Adrenal gland (tissue), 12 donors: ENCODE results near the gene RABL6. TPM values are rescaled to one million over a fixed set of nuclear protein-coding genes. Genes with fewer than 3 reads are reported as not detected.

Experiments used
- DNase-seq, 7 donors: peaks; one replicate each; pipeline ENCODE4 v3.0.0-alpha.2; 2019 to 2020
- H3K27ac ChIP-seq, 5 donors: fragments of 200-600 bp; sonication (generic) in 4 of 5; 1 replicate in 3 of 5; 2 replicates in 2 of 5; pipeline versions ENCODE4 v1.5.1 to v1.8.0; 2016 to 2020; ENCODE audit warnings: mild to moderate bottlenecking in 1 of 5
- H3K27me3 ChIP-seq: fragments of 200-600 bp; 2 replicates; pipeline ENCODE4 v1.8.0; 2021
- H3K36me3 ChIP-seq, 2 donors: fragments of 200-600 bp; replicated peaks in 1 of 2; 1 replicate in 1 of 2; 2 replicates in 1 of 2; pipeline versions ENCODE4 v1.5.1 to v1.8.0; 2018 to 2022
- H3K4me1 ChIP-seq, 2 donors: fragments of 200-600 bp; replicated peaks in 1 of 2; 1 replicate in 1 of 2; 2 replicates in 1 of 2; pipeline versions ENCODE4 v1.5.1 to v1.8.0; 2018 to 2021
- H3K4me3 ChIP-seq, 4 donors: fragments of 200-600 bp; sonication (generic) in 3 of 4; one replicate each; pipeline ENCODE4 v1.5.1; 2016 to 2018
- H3K9me3 ChIP-seq, 3 donors: fragments of 200-600 bp; sonication (generic) in 1 of 3; replicated peaks in 1 of 3; 1 replicate in 2 of 3; 2 replicates in 1 of 3; pipeline versions ENCODE4 v1.5.1 to v1.8.0; 2016 to 2021
- POLR2A ChIP-seq, 2 donors: fragments of 450-650 bp; IDR thresholded peaks; one replicate each; pipeline ENCODE4 v1.6.1; 2017; ENCODE audit warnings: antibody characterized with exemption in 2 of 2, mild to moderate bottlenecking in 2 of 2, moderate library complexity in 1 of 2
- WGBS, 4 donors: extraction: QIAGEN DNeasy Blood & Tissue Kit in 2 of 4; methylation state at CpG; one replicate each; pipeline versions ENCODE4 v1.1.5 to v1.1.7; 2013 to 2017; 5-methylcytosine and 5-hydroxymethylcytosine counted together
- intact Hi-C, 2 donors: fragments of 100-400 bp; cut with DNase I; formaldehyde crosslinking; loops; one replicate each; pipeline versions ENCODE4 v1.14.1 to v1.15.0; 2022 to 2023
- polyA plus RNA-seq, 3 donors: library from polyadenylated mRNA; stranded (reverse); fragments of 200-250 nt in 2 of 3; fragments of 350-450 nt in 1 of 3; fragmentation: Illumina TruSeq in 1 of 3; extraction: RNeasy Lipid Tissue Mini Kit (QIAGEN cat#74804) in 1 of 3; gene quantifications; one replicate each; pipeline ENCODE4 v1.2.3, GENCODE V29; 2013 to 2014
- total RNA-seq, 9 donors: library from RNA; depleted of rRNA in 4 of 9; stranded (reverse); fragments of >200 nt in 4 of 9; fragments of 120-200 nt in 1 of 9; fragmentation: NEBNext Ultra II Directional in 1 of 9; extraction: Animal tissue kit (Norgen Biotek cat#: 25700) in 1 of 9; gene quantifications; one replicate each; pipeline versions ENCODE4 v1.1.0 to v1.2.4, GENCODE V29; 2013 to 2023
- TF ChIP-seq, protein P1 (sequence below), 6 experiments: fragments of 450-650 bp in 4 of 6; fragments of 200-600 bp in 2 of 6; sonication (generic) in 1 of 6; IDR thresholded peaks; 1 replicate in 5 of 6; 2 replicates in 1 of 6; pipeline versions ENCODE4 v1.5.1 to v1.8.0; 2016 to 2021; ENCODE audit warnings: antibody characterized with exemption in 6 of 6, mild to moderate bottlenecking in 2 of 6, moderate library complexity in 1 of 6
- donor health status: healthy with polysubstance abuse.
- donor health status: Bipolar disorder and iron deficiency.
- donor health status: DM: yes; HTN: yes; CAD: no.
- donor health status: DM: no; HTN: no; CAD: no.
- donor health status: DM: no; HTN: no; CAD: no.
- donor health status: DM: yes; HTN: yes; CAD: no.

RABL6 gene
- total and polyA plus RNA-seq, 12 donors: 20.9 to 150 (median 61.0) TPM

GRCh38 chr9:136855461-136856078, 47.8 kb downstream of the RABL6 start:
- intact Hi-C loops: loop anchor here in 1 of 2 donors (10.0 kb wide), 1 partner anchor 89 kb away; the partner anchor contains the start of genes C8G and FBXW5
- Histone ChIP-seq H3K4me3 (no peak overlapping the region), H3K36me3 (peaks cover 0 to 11% of the 10 kb centered on the region in 2 donors), H3K4me1 (peaks cover 11 to 27% of the 10 kb centered on the region in 2 donors), H3K27ac (no peak overlapping the region), H3K27me3 (no peaks in the 10 kb centered on the region), H3K9me3 (no peaks in the 10 kb centered on the region)
- DNase-seq: peak in 2 of 7 donors; percentile 17 to 23
- TF ChIP-seq, protein P1, sequence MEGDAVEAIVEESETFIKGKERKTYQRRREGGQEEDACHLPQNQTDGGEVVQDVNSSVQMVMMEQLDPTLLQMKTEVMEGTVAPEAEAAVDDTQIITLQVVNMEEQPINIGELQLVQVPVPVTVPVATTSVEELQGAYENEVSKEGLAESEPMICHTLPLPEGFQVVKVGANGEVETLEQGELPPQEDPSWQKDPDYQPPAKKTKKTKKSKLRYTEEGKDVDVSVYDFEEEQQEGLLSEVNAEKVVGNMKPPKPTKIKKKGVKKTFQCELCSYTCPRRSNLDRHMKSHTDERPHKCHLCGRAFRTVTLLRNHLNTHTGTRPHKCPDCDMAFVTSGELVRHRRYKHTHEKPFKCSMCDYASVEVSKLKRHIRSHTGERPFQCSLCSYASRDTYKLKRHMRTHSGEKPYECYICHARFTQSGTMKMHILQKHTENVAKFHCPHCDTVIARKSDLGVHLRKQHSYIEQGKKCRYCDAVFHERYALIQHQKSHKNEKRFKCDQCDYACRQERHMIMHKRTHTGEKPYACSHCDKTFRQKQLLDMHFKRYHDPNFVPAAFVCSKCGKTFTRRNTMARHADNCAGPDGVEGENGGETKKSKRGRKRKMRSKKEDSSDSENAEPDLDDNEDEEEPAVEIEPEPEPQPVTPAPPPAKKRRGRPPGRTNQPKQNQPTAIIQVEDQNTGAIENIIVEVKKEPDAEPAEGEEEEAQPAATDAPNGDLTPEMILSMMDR (IDR thresholded peaks at IDR 0.05): no peak
- TF ChIP-seq POLR2A (IDR thresholded peaks at IDR 0.05): no peak
- 81 to 88% (median 83%) methylated on average over 12 to 26 of the region's 26 CpGs for WGBS, 4 donors

DNA sequence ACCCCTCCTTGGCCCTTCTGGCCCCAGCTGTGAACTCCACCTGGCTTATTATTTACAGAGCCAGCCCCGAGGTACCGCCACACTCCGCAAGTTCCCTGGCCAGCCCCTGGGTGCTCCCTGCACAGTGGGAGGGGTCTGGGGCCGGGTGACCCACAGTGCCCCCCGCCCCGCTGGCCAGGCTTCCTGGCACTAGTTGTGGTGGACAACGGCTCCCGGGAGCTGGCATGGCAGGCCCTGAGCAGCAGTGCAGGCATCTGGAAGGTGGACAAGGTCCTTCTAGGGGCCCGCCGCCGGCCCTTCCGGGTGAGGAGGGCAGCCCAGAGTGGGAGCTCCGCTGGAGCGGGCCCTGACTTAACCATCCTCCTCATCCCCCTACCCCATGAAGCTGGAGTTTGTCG, 48.3 kb downstream of the RABL6 start:
- intact Hi-C loops: loop anchor here in 1 of 2 donors (10.0 kb wide), 1 partner anchor 89 kb away; the partner anchor contains the start of genes C8G and FBXW5
- H3K4me1 ChIP-seq: peaks cover 11 to 23% of the 10 kb centered on the region in 2 donors
- no peak overlapping the region for H3K27ac ChIP-seq
- WGBS, 4 donors: 71 to 79% (median 72%) methylated on average over 6 to 15 of the region's 15 CpGs; no CpG with 5 or more reads in 1 of the 4 donors
- no peak overlapping the region for H3K4me3 ChIP-seq
- peak in 3 of 7 donors; percentile 15 to 23 (median 16) for DNase-seq
- peaks cover 0 to 11% of the 10 kb centered on the region in 2 donors for H3K36me3 ChIP-seq
- no peaks in the 10 kb centered on the region for H3K27me3 ChIP-seq
- no peaks in the 10 kb centered on the region for H3K9me3 ChIP-seq
- TF ChIP-seq, protein P1 (IDR thresholded peaks at IDR 0.05): no peak
- TF ChIP-seq POLR2A (IDR thresholded peaks at IDR 0.05): no peak

DNA sequence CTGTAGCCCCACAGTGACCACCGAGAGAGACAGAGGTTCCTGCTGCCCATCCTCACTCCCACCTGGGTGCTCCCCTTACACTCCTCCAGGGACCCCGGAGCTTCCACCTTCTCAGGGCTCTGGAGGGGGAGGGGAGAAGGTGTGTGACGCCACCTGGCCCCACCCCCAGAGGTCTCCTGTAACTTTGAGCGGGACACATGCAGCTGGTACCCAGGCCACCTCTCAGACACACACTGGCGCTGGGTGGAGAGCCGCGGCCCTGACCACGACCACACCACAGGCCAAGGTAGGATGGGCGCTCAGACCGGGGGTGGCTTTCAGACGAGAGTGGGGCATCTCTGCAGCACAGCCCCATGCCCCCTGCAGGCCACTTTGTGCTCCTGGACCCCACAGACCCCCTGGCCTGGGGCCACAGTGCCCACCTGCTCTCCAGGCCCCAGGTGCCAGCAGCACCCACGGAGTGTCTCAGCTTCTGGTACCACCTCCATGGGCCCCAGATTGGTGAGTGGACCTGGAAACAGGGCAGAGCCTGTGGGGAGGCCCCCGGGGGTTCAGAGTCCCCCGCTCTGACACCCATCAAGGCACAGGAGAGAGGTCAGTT, 48.9 kb downstream of the RABL6 start:
- Histone ChIP-seq H3K4me3 (no peak overlapping the region), H3K9me3 (no peaks in the 10 kb centered on the region), H3K27ac (no peak overlapping the region), H3K27me3 (no peaks in the 10 kb centered on the region), H3K4me1 (peaks cover 11 to 17% of the 10 kb centered on the region in 2 donors), H3K36me3 (peaks cover 0 to 13% of the 10 kb centered on the region in 2 donors)
- WGBS, 4 donors: 63 to 81% (median 77%) methylated on average over 2 to 14 of the region's 14 CpGs; no CpG with 5 or more reads in 1 of the 4 donors
- intact Hi-C loops: loop anchor here in 1 of 2 donors (10.0 kb wide), 1 partner anchor 88 kb away; the partner anchor contains the start of genes C8G and FBXW5
- peak in 4 of 7 donors; percentile 14 to 51 (median 23) for DNase-seq
- no peak for TF ChIP-seq POLR2A (IDR thresholded peaks at IDR 0.05)
- TF ChIP-seq, protein P1 (IDR thresholded peaks at IDR 0.05): no peak

GRCh38 chr9:136857166-136857565, 49.4 kb downstream of the RABL6 start:
- TF ChIP-seq, protein P1 (IDR thresholded peaks at IDR 0.05): no peak
- Histone ChIP-seq H3K4me3 (no peak overlapping the region), H3K9me3 (no peaks in the 10 kb centered on the region), H3K4me1 (peaks cover 8 to 12% of the 10 kb centered on the region in 2 donors), H3K27me3 (no peaks in the 10 kb centered on the region), H3K36me3 (peaks cover 0 to 18% of the 10 kb centered on the region in 2 donors), H3K27ac (no peak overlapping the region)
- intact Hi-C loops: loop anchor here in 1 of 2 donors (10.0 kb wide), 1 partner anchor 88 kb away; the partner anchor contains the start of genes C8G and FBXW5
- WGBS, 4 donors: 77 to 95% (median 85%) methylated on average over 6 to 19 of the region's 19 CpGs
- DNase-seq: peak in 4 of 7 donors; percentile 13 to 51 (median 22)
